GM12878 (cell line): ENCODE measurements around the gene FAM89B. TPM values are rescaled to one million over a fixed set of nuclear protein-coding genes. Genes with fewer than 3 reads are reported as not detected.
A peak's percentile ranks its signal among the peaks of the same experiment; 100 is the strongest.

Experiments used
- ASH2L ChIP-seq: fragments of 300-600, 200-600 bp; sonication (generic); IDR thresholded peaks from 2 replicates; pipeline ENCODE4 v1.6.1; 2017; ENCODE audit warnings: low read depth, mild to moderate bottlenecking, borderline replicate concordance
- BACH1 ChIP-seq: fragments of 450-650 bp; IDR thresholded peaks from 2 replicates; pipeline ENCODE4 v1.6.1; 2017; ENCODE audit warnings: mild to moderate bottlenecking, borderline replicate concordance
- BHLHE40 ChIP-seq, 2 experiments: fragments of 450-650 bp in 1 of 2; IDR thresholded peaks; 2 replicates each; pipeline ENCODE4 v1.6.1; 2011 to 2017; ENCODE audit warnings: low read depth in 2 of 2, borderline replicate concordance in 1 of 2, improper control_type of control experiment in 1 of 2, low read length in 1 of 2, mild to moderate bottlenecking in 1 of 2
- CBFB ChIP-seq: IDR thresholded peaks from 2 replicates; pipeline ENCODE4 v1.6.1; 2016; ENCODE audit warnings: antibody characterized with exemption, low read depth
- CBX3 ChIP-seq: fragments of 200-600 bp; sonication (generic); IDR thresholded peaks from 2 replicates; pipeline ENCODE4 v1.6.1; 2016; ENCODE audit warnings: low read depth, borderline replicate concordance
- CEBPB ChIP-seq, 2 experiments: fragments of 150-350 bp in 1 of 2; IDR thresholded peaks; 2 replicates each; pipeline ENCODE4 v1.6.1; 2012 to 2014; ENCODE audit warnings: low read depth in 2 of 2, low read length in 2 of 2, borderline replicate concordance in 1 of 2, inconsistent platforms in 1 of 2
- EZH2 ChIP-seq: IDR thresholded peaks from 2 replicates; pipeline ENCODE4 v1.6.1; 2012; ENCODE audit warnings: low read depth, mild to moderate bottlenecking, control low read depth, inconsistent platforms, low read length, borderline replicate concordance; ENCODE audit not compliant: control insufficient read depth
- IKZF2 ChIP-seq, 2 experiments: fragments of 450-650 bp; IDR thresholded peaks; 2 replicates each; pipeline ENCODE4 v1.6.1; 2017; ENCODE audit warnings: mild to moderate bottlenecking in 2 of 2, moderate library complexity in 2 of 2
- JUNB ChIP-seq: IDR thresholded peaks from 2 replicates; pipeline ENCODE4 v1.6.1; 2016; ENCODE audit warnings: antibody characterized with exemption, mild to moderate bottlenecking
- NR2F1 ChIP-seq: fragments of 450-650 bp; conservative IDR thresholded peaks from 2 replicates; pipeline ENCODE4 v1.6.1; 2017; ENCODE audit warnings: mild to moderate bottlenecking
- SMAD1 ChIP-seq: fragments of 450-650 bp; IDR thresholded peaks from 2 replicates; pipeline ENCODE4 v1.6.1; 2018; ENCODE audit warnings: mild to moderate bottlenecking, low read depth; ENCODE audit not compliant: partially characterized antibody
- USF1 ChIP-seq: IDR thresholded peaks from 2 replicates; pipeline ENCODE4 v1.6.1; 2011; ENCODE audit warnings: borderline replicate concordance, low read depth, mild to moderate bottlenecking, moderate library complexity, mixed read lengths, low read length; ENCODE audit not compliant: insufficient read depth; ENCODE audit errors: extremely low read length
- ZSCAN29 ChIP-seq: fragments of 450-650 bp; IDR thresholded peaks from 2 replicates; pipeline ENCODE4 v1.6.1; 2017; ENCODE audit warnings: mild to moderate bottlenecking, moderate library complexity
- polyA plus RNA-seq, 11 experiments: library from polyadenylated mRNA; depleted of rRNA in 4 of 11; unstranded in 6 of 11; stranded (reverse) in 5 of 11; fragments of >200 nt; fragmentation: Nextera tagmentation in 4 of 11; fragmentation: Illumina TruSeq in 1 of 11; extraction: Ambion mirVana in 4 of 11; extraction: Trizol in 1 of 11; gene quantifications; 1 replicate in 1 of 11; 2 replicates in 10 of 11; pipeline versions ENCODE4 v1.2.1 to v1.2.3, GENCODE V29; 2011 to 2016; ENCODE audit warnings: inconsistent platforms in 2 of 11, missing spikeins in 2 of 11, low read depth in 1 of 11
- total RNA-seq, 4 experiments: library from RNA; depleted of rRNA in 3 of 4; stranded (reverse); fragments of >200 nt in 3 of 4; fragmentation: Illumina TruSeq in 1 of 4; extraction: Trizol in 1 of 4; gene quantifications; 2 replicates each; pipeline versions ENCODE4 v1.2.1 to v1.2.3, GENCODE V29; 2013 to 2021
- TF ChIP-seq, protein P1 (sequence below): IDR thresholded peaks from 2 replicates; pipeline ENCODE4 v1.6.1; 2012; ENCODE audit warnings: low read depth, low read length, improper control_type of control experiment
- TF ChIP-seq, protein P2 (sequence below): fragments of 450-650 bp; IDR thresholded peaks from 2 replicates; pipeline ENCODE4 v1.6.1; 2017; ENCODE audit warnings: mild to moderate bottlenecking, moderate library complexity
- TF ChIP-seq, protein P3 (sequence below): fragments of 450-650 bp; IDR thresholded peaks from 2 replicates; pipeline ENCODE4 v1.6.1; 2017; ENCODE audit warnings: mild to moderate bottlenecking, moderate library complexity

The FAM89B gene
- total and polyA plus RNA-seq, 10 of the 15 experiments (the other 5 are each of a cell fraction or from before 2014, with no cell fraction given): 0.34 to 36.7 (median 9.8) TPM

DNA sequence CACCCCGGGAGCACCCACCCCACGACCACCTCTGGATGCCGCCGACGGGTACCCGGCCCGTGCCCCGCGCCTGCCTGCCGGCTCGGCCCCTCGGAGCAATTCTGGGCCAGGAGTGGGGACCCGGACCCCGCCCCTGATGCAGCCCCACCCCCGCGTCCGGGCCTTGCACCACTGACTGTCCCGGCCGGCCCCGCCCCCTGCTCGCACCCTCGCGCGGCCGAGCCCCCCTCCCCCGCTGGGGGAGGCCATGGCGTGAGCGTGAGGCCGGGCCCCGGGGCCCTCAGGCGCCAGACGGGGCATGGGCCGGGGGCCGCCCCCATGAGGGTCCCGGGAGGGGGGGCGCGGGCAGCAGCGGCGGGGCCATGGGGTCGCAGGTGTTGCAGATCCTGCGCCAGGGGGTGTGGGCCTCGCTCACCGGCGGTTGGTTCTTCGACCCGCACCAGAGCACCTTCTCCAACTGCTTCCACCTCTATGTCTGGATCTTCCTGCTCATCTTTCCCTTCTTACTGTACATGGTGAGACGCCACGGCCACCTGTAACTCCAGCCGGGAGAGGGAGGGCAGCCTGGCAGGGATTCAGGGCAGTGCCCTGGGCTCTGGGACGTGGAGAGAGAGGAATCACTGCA, 43.7 kb downstream of the FAM89B start (continued):
- TF ChIP-seq ZSCAN29 (no peak), USF1 (no peak), CBFB (no peak), JUNB (no peak), BHLHE40 (IDR thresholded peaks at IDR 0.05; ENCODE audit: borderline replicate concordance in 1 of 2, low read depth in 2 of 2, low read length in 1 of 2) (peak in 1 of 2 experiments; percentile 48; a peak in 2 of 4 replicates), SMAD1 (no peak), CBX3 (no peak), IKZF2 (IDR thresholded peaks at IDR 0.05) (no peak), CEBPB (IDR thresholded peaks at IDR 0.05; ENCODE audit: borderline replicate concordance in 1 of 2, low read depth in 2 of 2, low read length in 2 of 2) (no peak), BACH1 (no peak), NR2F1 (peak; percentile 42; the same call in 1 of the 2 replicates), EZH2 (no peak), ASH2L (no peak)
- TF ChIP-seq, protein P1, sequence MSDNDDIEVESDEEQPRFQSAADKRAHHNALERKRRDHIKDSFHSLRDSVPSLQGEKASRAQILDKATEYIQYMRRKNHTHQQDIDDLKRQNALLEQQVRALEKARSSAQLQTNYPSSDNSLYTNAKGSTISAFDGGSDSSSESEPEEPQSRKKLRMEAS: no peak
- TF ChIP-seq, protein P2, sequence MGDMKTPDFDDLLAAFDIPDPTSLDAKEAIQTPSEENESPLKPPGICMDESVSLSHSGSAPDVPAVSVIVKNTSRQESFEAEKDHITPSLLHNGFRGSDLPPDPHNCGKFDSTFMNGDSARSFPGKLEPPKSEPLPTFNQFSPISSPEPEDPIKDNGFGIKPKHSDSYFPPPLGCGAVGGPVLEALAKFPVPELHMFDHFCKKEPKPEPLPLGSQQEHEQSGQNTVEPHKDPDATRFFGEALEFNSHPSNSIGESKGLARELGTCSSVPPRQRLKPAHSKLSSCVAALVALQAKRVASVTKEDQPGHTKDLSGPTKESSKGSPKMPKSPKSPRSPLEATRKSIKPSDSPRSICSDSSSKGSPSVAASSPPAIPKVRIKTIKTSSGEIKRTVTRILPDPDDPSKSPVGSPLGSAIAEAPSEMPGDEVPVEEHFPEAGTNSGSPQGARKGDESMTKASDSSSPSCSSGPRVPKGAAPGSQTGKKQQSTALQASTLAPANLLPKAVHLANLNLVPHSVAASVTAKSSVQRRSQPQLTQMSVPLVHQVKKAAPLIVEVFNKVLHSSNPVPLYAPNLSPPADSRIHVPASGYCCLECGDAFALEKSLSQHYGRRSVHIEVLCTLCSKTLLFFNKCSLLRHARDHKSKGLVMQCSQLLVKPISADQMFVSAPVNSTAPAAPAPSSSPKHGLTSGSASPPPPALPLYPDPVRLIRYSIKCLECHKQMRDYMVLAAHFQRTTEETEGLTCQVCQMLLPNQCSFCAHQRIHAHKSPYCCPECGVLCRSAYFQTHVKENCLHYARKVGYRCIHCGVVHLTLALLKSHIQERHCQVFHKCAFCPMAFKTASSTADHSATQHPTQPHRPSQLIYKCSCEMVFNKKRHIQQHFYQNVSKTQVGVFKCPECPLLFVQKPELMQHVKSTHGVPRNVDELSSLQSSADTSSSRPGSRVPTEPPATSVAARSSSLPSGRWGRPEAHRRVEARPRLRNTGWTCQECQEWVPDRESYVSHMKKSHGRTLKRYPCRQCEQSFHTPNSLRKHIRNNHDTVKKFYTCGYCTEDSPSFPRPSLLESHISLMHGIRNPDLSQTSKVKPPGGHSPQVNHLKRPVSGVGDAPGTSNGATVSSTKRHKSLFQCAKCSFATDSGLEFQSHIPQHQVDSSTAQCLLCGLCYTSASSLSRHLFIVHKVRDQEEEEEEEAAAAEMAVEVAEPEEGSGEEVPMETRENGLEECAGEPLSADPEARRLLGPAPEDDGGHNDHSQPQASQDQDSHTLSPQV: no peak
- TF ChIP-seq, protein P3, sequence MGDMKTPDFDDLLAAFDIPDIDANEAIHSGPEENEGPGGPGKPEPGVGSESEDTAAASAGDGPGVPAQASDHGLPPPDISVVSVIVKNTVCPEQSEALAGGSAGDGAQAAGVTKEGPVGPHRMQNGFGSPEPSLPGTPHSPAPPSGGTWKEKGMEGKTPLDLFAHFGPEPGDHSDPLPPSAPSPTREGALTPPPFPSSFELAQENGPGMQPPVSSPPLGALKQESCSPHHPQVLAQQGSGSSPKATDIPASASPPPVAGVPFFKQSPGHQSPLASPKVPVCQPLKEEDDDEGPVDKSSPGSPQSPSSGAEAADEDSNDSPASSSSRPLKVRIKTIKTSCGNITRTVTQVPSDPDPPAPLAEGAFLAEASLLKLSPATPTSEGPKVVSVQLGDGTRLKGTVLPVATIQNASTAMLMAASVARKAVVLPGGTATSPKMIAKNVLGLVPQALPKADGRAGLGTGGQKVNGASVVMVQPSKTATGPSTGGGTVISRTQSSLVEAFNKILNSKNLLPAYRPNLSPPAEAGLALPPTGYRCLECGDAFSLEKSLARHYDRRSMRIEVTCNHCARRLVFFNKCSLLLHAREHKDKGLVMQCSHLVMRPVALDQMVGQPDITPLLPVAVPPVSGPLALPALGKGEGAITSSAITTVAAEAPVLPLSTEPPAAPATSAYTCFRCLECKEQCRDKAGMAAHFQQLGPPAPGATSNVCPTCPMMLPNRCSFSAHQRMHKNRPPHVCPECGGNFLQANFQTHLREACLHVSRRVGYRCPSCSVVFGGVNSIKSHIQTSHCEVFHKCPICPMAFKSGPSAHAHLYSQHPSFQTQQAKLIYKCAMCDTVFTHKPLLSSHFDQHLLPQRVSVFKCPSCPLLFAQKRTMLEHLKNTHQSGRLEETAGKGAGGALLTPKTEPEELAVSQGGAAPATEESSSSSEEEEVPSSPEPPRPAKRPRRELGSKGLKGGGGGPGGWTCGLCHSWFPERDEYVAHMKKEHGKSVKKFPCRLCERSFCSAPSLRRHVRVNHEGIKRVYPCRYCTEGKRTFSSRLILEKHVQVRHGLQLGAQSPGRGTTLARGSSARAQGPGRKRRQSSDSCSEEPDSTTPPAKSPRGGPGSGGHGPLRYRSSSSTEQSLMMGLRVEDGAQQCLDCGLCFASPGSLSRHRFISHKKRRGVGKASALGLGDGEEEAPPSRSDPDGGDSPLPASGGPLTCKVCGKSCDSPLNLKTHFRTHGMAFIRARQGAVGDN: no peak
